ENCODE data around the gene MRPL24. TPM values are rescaled to one million over a fixed set of nuclear protein-coding genes. Genes with fewer than 3 reads are reported as not detected.

Gene MRPL24
- total and polyA plus RNA-seq, 2 of the 4 experiments (the other 2 are of a cell fraction), result 68.8 to 99.5 TPM

GRCh38 chr1:156746728-156747631 is 6.1 kb upstream of the MRPL24 start (continued):
- 0 out of 2 replicates have a peak, but pooled peaks have one; percentile 28 for TF ChIP-seq FOS (IDR thresholded peaks at IDR 0.05; ENCODE audit: low read depth, low read length)
- peak; percentile 38 for TF ChIP-seq MXI1 (IDR thresholded peaks at IDR 0.05; ENCODE audit: borderline replicate concordance, low read depth, low read length)
- TF ChIP-seq MAFK (IDR thresholded peaks at IDR 0.05; ENCODE audit: low read depth, low read length), result no peak

DNA sequence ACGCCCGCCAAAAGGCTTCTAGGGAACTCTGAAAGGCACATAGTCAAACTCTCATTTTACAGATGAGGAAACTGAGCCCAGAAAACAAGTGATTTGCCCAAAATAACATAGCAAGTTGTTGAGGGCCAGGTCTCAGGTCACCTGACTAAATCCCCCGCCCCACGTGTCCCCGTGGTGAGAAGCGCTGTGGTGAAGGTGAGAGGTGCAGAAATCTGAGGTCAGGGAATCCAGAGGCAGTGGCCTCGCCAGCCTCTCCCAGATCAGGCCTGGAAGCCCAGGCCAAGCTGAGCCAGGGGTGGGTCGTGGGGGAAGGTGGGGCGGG is 5.5 kb upstream of the MRPL24 start:
- Histone ChIP-seq H2AFZ (replicated peaks; ENCODE audit: low read length, poor library complexity) (no peak overlapping the region), H3K4me1 (ENCODE audit: control insufficient read depth, insufficient read depth, low read length) (peaks cover 31% of the 10 kb centered on the region), H2BK20ac (ENCODE audit: low read depth, low read length) (peak overlapping the region; percentile 54; the same call in 1 of the 2 replicates), H4K5ac (ENCODE audit: low read depth, low read length) (peak overlapping the region; percentile 97), H3K14ac (replicated peaks; ENCODE audit: low read depth, low read length) (peak overlapping the region; percentile 78), H2BK5ac (ENCODE audit: low read depth, low read length, poor library complexity, severe bottlenecking) (peak overlapping the region; percentile 98), H2AK5ac (ENCODE audit: low read depth, low read length) (peak overlapping the region; percentile 98), H3K4me3 (ENCODE audit: insufficient read depth, low read depth, low read length) (peak overlapping the region; percentile 31; the same call in 1 of the 2 replicates), H2BK120ac (ENCODE audit: low read depth, low read length) (peak overlapping the region; percentile 75), H3K56ac (ENCODE audit: extremely low read depth, insufficient read depth, low read length) (0 out of 2 replicates have a peak overlapping the region, but pooled peaks have one; percentile 37), H4K20me1 (ENCODE audit: insufficient read depth, low read length) (0 out of 2 replicates have a peak, but pooled peaks cover 11% of the 10 kb centered on the region), H3K27ac (ENCODE audit: insufficient read depth, low read length) (peak overlapping the region; percentile 94), H3K36me3 (ENCODE audit: control insufficient read depth, insufficient read depth, low read length) (peaks cover 22% of the 10 kb centered on the region), H2AK9ac (replicated peaks; ENCODE audit: low read depth, low read length, poor library complexity) (peak overlapping the region; percentile 100), H3K4me2 (ENCODE audit: low read depth, low read length) (peak overlapping the region; percentile 91), H3K23ac (ENCODE audit: low read depth, low read length) (0 out of 2 replicates have a peak overlapping the region, but pooled peaks have one; percentile 32), H4K8ac (ENCODE audit: low read depth in 2 of 2, low read length in 2 of 2) (peak overlapping the region; percentile 89 to 96), H3K9ac (ENCODE audit: low read depth, low read length) (peak overlapping the region; percentile 76; the same call in 1 of the 2 replicates), H3K79me1 (ENCODE audit: low read depth in 1 of 2, low read length in 2 of 2) (peaks cover 6 to 67% of the 10 kb centered on the region in 2 experiments; a peak in 2 of 4 replicates), H2BK15ac (ENCODE audit: low read depth, low read length) (peak overlapping the region; percentile 83; the same call in 2 of the 3 replicates), H3K4ac (ENCODE audit: low read depth, low read length) (peak overlapping the region; percentile 96), H3K9me3 (ENCODE audit: control insufficient read depth, insufficient read depth, low read length) (no peaks in the 10 kb centered on the region), H3K9me1 (ENCODE audit: insufficient read depth, low read length) (peaks cover 22% of the 10 kb centered on the region; the same call in 1 of the 2 replicates), H4K91ac (ENCODE audit: insufficient read depth, low read depth, low read length) (peak overlapping the region; percentile 96), H3K18ac (ENCODE audit: low read depth, low read length) (peak overlapping the region; percentile 76), H3K27me3 (ENCODE audit: control insufficient read depth, insufficient read depth, low read length) (no peaks in the 10 kb centered on the region)
- dilution Hi-C loops (cut with HindIII; ENCODE audit: low sequenced_read_pairs, unreplicated experiment) (no loop called here), in situ Hi-C loops (cut with MboI; ENCODE audit: low sequenced_read_pairs) (no loop called here), intact Hi-C loops (cut with micrococcal nuclease) (no loop called here)
- no peak for ATAC-seq (ENCODE audit: low read depth)
- POLR2A ChIA-PET (ENCODE audit: unreplicated experiment), result no interaction called here
- TF ChIP-seq MXI1 (IDR thresholded peaks at IDR 0.05; ENCODE audit: borderline replicate concordance, low read depth, low read length), result 0 out of 2 replicates have a peak, but pooled peaks have one; percentile 26
- no peak for TF ChIP-seq CHD1 (IDR thresholded peaks at IDR 0.05; ENCODE audit: low read depth, low read length)
- TF ChIP-seq, protein P1, sequence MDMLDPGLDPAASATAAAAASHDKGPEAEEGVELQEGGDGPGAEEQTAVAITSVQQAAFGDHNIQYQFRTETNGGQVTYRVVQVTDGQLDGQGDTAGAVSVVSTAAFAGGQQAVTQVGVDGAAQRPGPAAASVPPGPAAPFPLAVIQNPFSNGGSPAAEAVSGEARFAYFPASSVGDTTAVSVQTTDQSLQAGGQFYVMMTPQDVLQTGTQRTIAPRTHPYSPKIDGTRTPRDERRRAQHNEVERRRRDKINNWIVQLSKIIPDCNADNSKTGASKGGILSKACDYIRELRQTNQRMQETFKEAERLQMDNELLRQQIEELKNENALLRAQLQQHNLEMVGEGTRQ (IDR thresholded peaks at IDR 0.05; ENCODE audit: low read depth, low read length), result peak; percentile 85
- TF ChIP-seq MAFK (IDR thresholded peaks at IDR 0.05; ENCODE audit: low read depth, low read length), result no peak
- CTCF ChIA-PET, result interaction anchor here (1.2 kb wide), 1 partner anchor 57 kb away, joined by 4 read pairs; no protein-coding TSS in a partner anchor
- DNase-seq, result no peak
- no TSS peak for BruUV-seq (replicated peaks)
- 100% methylated on average over 2 of the region's 9 CpGs; no CpG with 5 or more reads in 1 of the 2 experiments for WGBS, 2 experiments (ENCODE audit: extremely low coverage in 2 of 2, insufficient read length in 1 of 2)

All from IMR-90 (cell line).